HepG2 (cell line): Measurements from ENCODE around the gene RGP1. TPM values are rescaled to one million over a fixed set of nuclear protein-coding genes. Genes with fewer than 3 reads are reported as not detected.

Source experiments
- FOXO1 ChIP-seq: sonication (generic); formaldehyde crosslinking; IDR thresholded peaks from 2 replicates; pipeline ENCODE4 v1.4.0; 2020; ENCODE audit warnings: missing genetic modification reagents
- KAT2B ChIP-seq: fragments of 150-350 bp; IDR thresholded peaks from 2 replicates; pipeline ENCODE4 v1.6.1; 2014; ENCODE audit warnings: low read depth, low read length, borderline replicate concordance
- MTF2 ChIP-seq: sonication (generic); formaldehyde crosslinking; IDR thresholded peaks from 2 replicates; pipeline ENCODE4 v1.5.0; 2020; ENCODE audit warnings: missing genetic modification reagents, borderline replicate concordance
- NFE2L1 ChIP-seq: sonication (generic); formaldehyde crosslinking; IDR thresholded peaks from 2 replicates; pipeline ENCODE4 v1.4.0; 2020; ENCODE audit warnings: missing genetic modification reagents, mild to moderate bottlenecking, borderline replicate concordance
- NFKBIZ ChIP-seq: IDR thresholded peaks from 2 replicates; pipeline ENCODE4 v1.6.1; 2018; ENCODE audit warnings: missing genetic modification reagents, missing compliant biosample characterization
- RCOR2 ChIP-seq: IDR thresholded peaks from 2 replicates; pipeline ENCODE4 v1.6.1; 2016; ENCODE audit warnings: missing biosample characterization, missing genetic modification reagents
- SAFB2 ChIP-seq: sonication (generic); formaldehyde crosslinking; IDR thresholded peaks from 2 replicates; pipeline ENCODE4 v1.5.1; 2020; ENCODE audit warnings: missing genetic modification reagents, low read depth, mild to moderate bottlenecking, borderline replicate concordance
- SMC3 ChIP-seq: IDR thresholded peaks from 2 replicates; pipeline ENCODE4 v1.6.1; 2011; ENCODE audit warnings: low read length, improper control_type of control experiment
- TCF7 ChIP-seq: sonication (generic); IDR thresholded peaks from 2 replicates; pipeline ENCODE4 v1.6.1; 2016; ENCODE audit warnings: antibody characterized with exemption, low read depth
- TFDP1 ChIP-seq: IDR thresholded peaks from 2 replicates; pipeline ENCODE4 v1.6.1; 2016; ENCODE audit warnings: missing compliant biosample characterization, missing genetic modification reagents, borderline replicate concordance
- ZNF17 ChIP-seq: sonication (generic); formaldehyde crosslinking; IDR thresholded peaks from 2 replicates; pipeline ENCODE4 v1.5.0; 2020; ENCODE audit warnings: mild to moderate bottlenecking, missing genetic modification reagents
- ZNF543 ChIP-seq: sonication (generic); formaldehyde crosslinking; IDR thresholded peaks from 2 replicates; pipeline ENCODE4 v1.4.0; 2020; ENCODE audit warnings: mild to moderate bottlenecking, missing genetic modification reagents
- ZNF563 ChIP-seq: sonication (generic); formaldehyde crosslinking; IDR thresholded peaks from 2 replicates; pipeline ENCODE4 v1.8.0; 2022; ENCODE audit warnings: mild to moderate bottlenecking, moderate library complexity, missing genetic modification reagents
- ZNF761 ChIP-seq: sonication (generic); formaldehyde crosslinking; conservative IDR thresholded peaks from 2 replicates; pipeline ENCODE4 v1.4.0; 2020; ENCODE audit warnings: mild to moderate bottlenecking, missing genetic modification reagents
- ZNF816 ChIP-seq: sonication (generic); formaldehyde crosslinking; IDR thresholded peaks from 2 replicates; pipeline ENCODE4 v1.8.0; 2022; ENCODE audit warnings: missing genetic modification reagents, mild to moderate bottlenecking, borderline replicate concordance
- ZSCAN20 ChIP-seq: sonication (generic); formaldehyde crosslinking; IDR thresholded peaks from 2 replicates; pipeline ENCODE4 v1.4.0; 2020; ENCODE audit warnings: missing genetic modification reagents, mild to moderate bottlenecking, borderline replicate concordance
- ZSCAN21 ChIP-seq: sonication (generic); formaldehyde crosslinking; IDR thresholded peaks from 2 replicates; pipeline ENCODE4 v1.8.0; 2022; ENCODE audit warnings: mild to moderate bottlenecking, missing genetic modification reagents, moderate library complexity, borderline replicate concordance
- polyA plus RNA-seq, 8 experiments: library from polyadenylated mRNA; depleted of rRNA in 3 of 8; stranded (reverse) in 7 of 8; unstranded in 1 of 8; fragments of >200 nt; fragmentation: Illumina TruSeq in 4 of 8; extraction: Trizol in 4 of 8; gene quantifications; 2 replicates each; pipeline versions ENCODE4 v1.2.1 to v1.2.3, GENCODE V29; 2011 to 2016; ENCODE audit warnings: low read depth in 4 of 8, missing spikeins in 1 of 8, mixed read lengths in 1 of 8; ENCODE audit not compliant: insufficient read depth in 1 of 8
- total RNA-seq, 5 experiments: library from RNA; depleted of rRNA; stranded (reverse); fragments of >200 nt; fragmentation: Illumina TruSeq; extraction: Trizol; gene quantifications; 2 replicates each; pipeline ENCODE4 v1.2.3, GENCODE V29; 2016; ENCODE audit warnings: low read depth in 1 of 5
- TF ChIP-seq, protein P1 (sequence below): sonication (generic); formaldehyde crosslinking; IDR thresholded peaks from 2 replicates; pipeline ENCODE4 v1.8.1; 2023; ENCODE audit warnings: mild to moderate bottlenecking, moderate library complexity, missing genetic modification reagents
- TF ChIP-seq, protein P2 (sequence below): sonication (generic); formaldehyde crosslinking; IDR thresholded peaks from 2 replicates; pipeline ENCODE4 v1.8.1; 2022; ENCODE audit warnings: low read depth, mild to moderate bottlenecking, missing genetic modification reagents
- TF ChIP-seq, protein P3 (sequence below): sonication (generic); formaldehyde crosslinking; conservative IDR thresholded peaks from 2 replicates; pipeline ENCODE4 v1.8.0; 2022; ENCODE audit warnings: low read depth, missing genetic modification reagents
- TF ChIP-seq, protein P4 (sequence below): sonication (generic); formaldehyde crosslinking; conservative IDR thresholded peaks from 2 replicates; pipeline ENCODE4 v1.5.0; 2020; ENCODE audit warnings: missing genetic modification reagents
- TF ChIP-seq, protein P5 (sequence below): sonication (generic); formaldehyde crosslinking; IDR thresholded peaks from 2 replicates; pipeline ENCODE4 v1.5.0; 2020; ENCODE audit warnings: missing genetic modification reagents

Gene RGP1
- total and polyA plus RNA-seq, 2 of the 13 experiments (the other 11 are each of a cell fraction or from before 2014, with no cell fraction given): 12.7 to 21.0 TPM

GRCh38 chr9:35748242-35748857, 737 bp upstream of the RGP1 start (continued):
- TF ChIP-seq NFE2L1: peak; percentile 39; the same call in 1 of the 2 replicates
- TF ChIP-seq ZNF816 (CRISPR knock-in tag): no peak
- TF ChIP-seq ZNF17 (CRISPR knock-in tag): no peak
- no peak for TF ChIP-seq TFDP1 (CRISPR knock-in tag)
- TF ChIP-seq, protein P1, sequence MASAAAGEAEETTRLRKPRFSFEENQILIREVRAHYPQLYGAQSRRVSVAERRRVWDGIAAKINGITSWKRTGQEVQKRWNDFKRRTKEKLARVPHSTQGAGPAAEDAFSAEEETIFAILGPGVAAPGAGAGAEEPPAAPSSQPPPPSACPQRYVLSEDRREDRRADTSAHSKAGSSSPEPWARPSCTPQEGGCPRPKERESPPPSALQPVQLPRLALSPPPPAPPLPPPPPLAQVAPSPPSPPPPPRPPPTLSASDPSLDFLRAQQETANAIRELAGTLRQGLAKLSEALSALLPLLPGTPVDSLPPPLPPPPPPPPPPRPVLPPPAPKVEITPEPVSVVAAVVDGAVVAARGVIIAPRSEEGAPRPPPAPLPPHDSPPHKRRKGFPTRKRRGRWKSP (CRISPR knock-in tag): no peak
- TF ChIP-seq, protein P2, sequence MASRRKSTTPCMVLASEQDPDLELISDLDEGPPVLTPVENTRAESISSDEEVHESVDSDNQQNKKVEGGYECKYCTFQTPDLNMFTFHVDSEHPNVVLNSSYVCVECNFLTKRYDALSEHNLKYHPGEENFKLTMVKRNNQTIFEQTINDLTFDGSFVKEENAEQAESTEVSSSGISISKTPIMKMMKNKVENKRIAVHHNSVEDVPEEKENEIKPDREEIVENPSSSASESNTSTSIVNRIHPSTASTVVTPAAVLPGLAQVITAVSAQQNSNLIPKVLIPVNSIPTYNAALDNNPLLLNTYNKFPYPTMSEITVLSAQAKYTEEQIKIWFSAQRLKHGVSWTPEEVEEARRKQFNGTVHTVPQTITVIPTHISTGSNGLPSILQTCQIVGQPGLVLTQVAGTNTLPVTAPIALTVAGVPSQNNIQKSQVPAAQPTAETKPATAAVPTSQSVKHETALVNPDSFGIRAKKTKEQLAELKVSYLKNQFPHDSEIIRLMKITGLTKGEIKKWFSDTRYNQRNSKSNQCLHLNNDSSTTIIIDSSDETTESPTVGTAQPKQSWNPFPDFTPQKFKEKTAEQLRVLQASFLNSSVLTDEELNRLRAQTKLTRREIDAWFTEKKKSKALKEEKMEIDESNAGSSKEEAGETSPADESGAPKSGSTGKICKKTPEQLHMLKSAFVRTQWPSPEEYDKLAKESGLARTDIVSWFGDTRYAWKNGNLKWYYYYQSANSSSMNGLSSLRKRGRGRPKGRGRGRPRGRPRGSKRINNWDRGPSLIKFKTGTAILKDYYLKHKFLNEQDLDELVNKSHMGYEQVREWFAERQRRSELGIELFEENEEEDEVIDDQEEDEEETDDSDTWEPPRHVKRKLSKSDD: no peak
- no peak; the same call in 1 of the 2 replicates for TF ChIP-seq ZSCAN20 (CRISPR knock-in tag)
- no peak for TF ChIP-seq ZSCAN21
- no peak for TF ChIP-seq ZNF563 (CRISPR knock-in tag)
- TF ChIP-seq, protein P3, sequence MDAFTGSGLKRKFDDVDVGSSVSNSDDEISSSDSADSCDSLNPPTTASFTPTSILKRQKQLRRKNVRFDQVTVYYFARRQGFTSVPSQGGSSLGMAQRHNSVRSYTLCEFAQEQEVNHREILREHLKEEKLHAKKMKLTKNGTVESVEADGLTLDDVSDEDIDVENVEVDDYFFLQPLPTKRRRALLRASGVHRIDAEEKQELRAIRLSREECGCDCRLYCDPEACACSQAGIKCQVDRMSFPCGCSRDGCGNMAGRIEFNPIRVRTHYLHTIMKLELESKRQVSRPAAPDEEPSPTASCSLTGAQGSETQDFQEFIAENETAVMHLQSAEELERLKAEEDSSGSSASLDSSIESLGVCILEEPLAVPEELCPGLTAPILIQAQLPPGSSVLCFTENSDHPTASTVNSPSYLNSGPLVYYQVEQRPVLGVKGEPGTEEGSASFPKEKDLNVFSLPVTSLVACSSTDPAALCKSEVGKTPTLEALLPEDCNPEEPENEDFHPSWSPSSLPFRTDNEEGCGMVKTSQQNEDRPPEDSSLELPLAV (CRISPR knock-in tag): no peak
- TF ChIP-seq NFKBIZ (CRISPR knock-in tag): no peak
- no peak for TF ChIP-seq SMC3
- no peak for TF ChIP-seq FOXO1
- no peak for TF ChIP-seq SAFB2
- TF ChIP-seq, protein P4, sequence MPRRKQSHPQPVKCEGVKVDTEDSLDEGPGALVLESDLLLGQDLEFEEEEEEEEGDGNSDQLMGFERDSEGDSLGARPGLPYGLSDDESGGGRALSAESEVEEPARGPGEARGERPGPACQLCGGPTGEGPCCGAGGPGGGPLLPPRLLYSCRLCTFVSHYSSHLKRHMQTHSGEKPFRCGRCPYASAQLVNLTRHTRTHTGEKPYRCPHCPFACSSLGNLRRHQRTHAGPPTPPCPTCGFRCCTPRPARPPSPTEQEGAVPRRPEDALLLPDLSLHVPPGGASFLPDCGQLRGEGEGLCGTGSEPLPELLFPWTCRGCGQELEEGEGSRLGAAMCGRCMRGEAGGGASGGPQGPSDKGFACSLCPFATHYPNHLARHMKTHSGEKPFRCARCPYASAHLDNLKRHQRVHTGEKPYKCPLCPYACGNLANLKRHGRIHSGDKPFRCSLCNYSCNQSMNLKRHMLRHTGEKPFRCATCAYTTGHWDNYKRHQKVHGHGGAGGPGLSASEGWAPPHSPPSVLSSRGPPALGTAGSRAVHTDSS (CRISPR knock-in tag): no peak
- TF ChIP-seq RCOR2 (CRISPR knock-in tag): no peak
- no peak for TF ChIP-seq ZNF761 (CRISPR knock-in tag)
- TF ChIP-seq TCF7: no peak
- TF ChIP-seq MTF2 (CRISPR knock-in tag): no peak
- TF ChIP-seq, protein P5, sequence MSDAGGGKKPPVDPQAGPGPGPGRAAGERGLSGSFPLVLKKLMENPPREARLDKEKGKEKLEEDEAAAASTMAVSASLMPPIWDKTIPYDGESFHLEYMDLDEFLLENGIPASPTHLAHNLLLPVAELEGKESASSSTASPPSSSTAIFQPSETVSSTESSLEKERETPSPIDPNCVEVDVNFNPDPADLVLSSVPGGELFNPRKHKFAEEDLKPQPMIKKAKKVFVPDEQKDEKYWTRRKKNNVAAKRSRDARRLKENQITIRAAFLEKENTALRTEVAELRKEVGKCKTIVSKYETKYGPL (CRISPR knock-in tag): no peak
- TF ChIP-seq ZNF543 (CRISPR knock-in tag): no peak
- TF ChIP-seq KAT2B: no peak
